Panc1 (cell line): ENCODE results near the gene TLR1. TPM values are rescaled to one million over a fixed set of nuclear protein-coding genes. Genes with fewer than 3 reads are reported as not detected.

ENCODE experiments used
- ATAC-seq: fragments of 200-7000 bp; cut with Tn5 transposase; 2 replicates; pipeline ENCODE4 v1.9.1; 2020; ENCODE audit warnings: mild to moderate bottlenecking, moderate library complexity
- BruUV-seq: library from RNA; stranded (reverse); fragments of 400-500 nt; replicated peaks from 2 replicates; lab custom pipeline; 2021; lab: Mats Ljungman, UMichigan
- CTCF ChIA-PET: fragments of 300-600 bp; sonication (Branson Sonifier 250); formaldehyde crosslinking; loops from one replicate; lab custom pipeline; 2022; ENCODE audit warnings: antibody characterized with exemption; lab: Charles Lee
- POLR2A ChIA-PET: fragments of 300-600 bp; sonication (Branson Sonifier 250); formaldehyde crosslinking; loops from one replicate; lab custom pipeline; 2022; ENCODE audit warnings: antibody characterized with exemption; lab: Charles Lee
- DNase-seq: peaks from one replicate; pipeline ENCODE4 v3.0.0-alpha.2; 2010; ENCODE audit warnings: low read depth, low spot score
- H3K27ac ChIP-seq: 2 replicates; pipeline ENCODE4 v1.5.1; 2011; ENCODE audit warnings: mild to moderate bottlenecking, low read length, inconsistent platforms
- H3K27me3 ChIP-seq: fragments of 200-500 bp; sonication (Bioruptor generic); 2 replicates; pipeline ENCODE4 v1.6.0; 2014; ENCODE audit warnings: low read length, inconsistent platforms; ENCODE audit not compliant: control insufficient read depth, insufficient read depth
- H3K36me3 ChIP-seq: fragments of 200-500 bp; sonication (Bioruptor generic); 2 replicates; pipeline ENCODE4 v1.5.1; 2014; ENCODE audit warnings: inconsistent platforms, mild to moderate bottlenecking, low read length, moderate library complexity; ENCODE audit not compliant: control insufficient read depth, insufficient read depth
- H3K4me1 ChIP-seq: 2 replicates; pipeline ENCODE4 v1.5.1; 2011; ENCODE audit warnings: inconsistent platforms, mild to moderate bottlenecking, low read length, moderate library complexity; ENCODE audit not compliant: control insufficient read depth, insufficient read depth
- H3K4me3 ChIP-seq, 2 experiments: 2 replicates each; pipeline ENCODE4 v1.5.1; 2011 to 2012; ENCODE audit warnings: low read depth in 2 of 2, low read length in 2 of 2, mild to moderate bottlenecking in 2 of 2, inconsistent platforms in 1 of 2, moderate library complexity in 1 of 2
- H3K9me3 ChIP-seq: fragments of 200-500 bp; sonication (Bioruptor generic); 2 replicates; pipeline ENCODE4 v1.5.1; 2014; ENCODE audit warnings: low read depth, mild to moderate bottlenecking, inconsistent platforms, low read length, moderate library complexity; ENCODE audit not compliant: control insufficient read depth, insufficient read depth
- POLR2AphosphoS5 ChIP-seq: IDR thresholded peaks from 2 replicates; pipeline ENCODE4 v1.6.1; 2012; ENCODE audit warnings: mild to moderate bottlenecking, low read depth, low read length, moderate library complexity
- SIN3A ChIP-seq: IDR thresholded peaks from 2 replicates; pipeline ENCODE4 v1.6.1; 2012; ENCODE audit warnings: low read depth, mild to moderate bottlenecking, low read length, moderate library complexity, borderline replicate concordance; ENCODE audit not compliant: insufficient read depth
- TCF7L2 ChIP-seq: IDR thresholded peaks from 2 replicates; pipeline ENCODE4 v1.6.1; 2011; ENCODE audit warnings: mild to moderate bottlenecking, low read depth, low read length, inconsistent platforms
- in situ Hi-C: cut with HindIII; loops from 2 replicates; pipeline ENCODE4 v1.10.0; 2016; ENCODE audit warnings: low sequenced_read_pairs, low pct_unique_long_range_greater_than_20kb
- intact Hi-C: fragments of 100-400 bp; cut with micrococcal nuclease; formaldehyde crosslinking; loops from one replicate; pipeline ENCODE4 v1.10.0; 2022; ENCODE audit not compliant: unreplicated experiment
- total RNA-seq: library from RNA; stranded (reverse); gene quantifications from one replicate; pipeline ENCODE4 v1.2.1, GENCODE V29; 2021; ENCODE audit not compliant: unreplicated experiment
- TF ChIP-seq, protein P1 (sequence below): fragments of 450-650 bp; IDR thresholded peaks from 2 replicates; pipeline ENCODE4 v1.5.1; 2017; ENCODE audit warnings: mild to moderate bottlenecking
- TF ChIP-seq, protein P2 (sequence below), 2 experiments: IDR thresholded peaks; 2 replicates each; pipeline ENCODE4 v1.6.1; 2011 to 2012; ENCODE audit warnings: low read depth in 2 of 2, control low read depth in 1 of 2, low read length in 1 of 2, mild to moderate bottlenecking in 1 of 2, moderate library complexity in 1 of 2; ENCODE audit not compliant: insufficient read depth in 1 of 2

Gene TLR1
- total RNA-seq, 1 experiment from 2014 or later: 0.41 TPM

DNA sequence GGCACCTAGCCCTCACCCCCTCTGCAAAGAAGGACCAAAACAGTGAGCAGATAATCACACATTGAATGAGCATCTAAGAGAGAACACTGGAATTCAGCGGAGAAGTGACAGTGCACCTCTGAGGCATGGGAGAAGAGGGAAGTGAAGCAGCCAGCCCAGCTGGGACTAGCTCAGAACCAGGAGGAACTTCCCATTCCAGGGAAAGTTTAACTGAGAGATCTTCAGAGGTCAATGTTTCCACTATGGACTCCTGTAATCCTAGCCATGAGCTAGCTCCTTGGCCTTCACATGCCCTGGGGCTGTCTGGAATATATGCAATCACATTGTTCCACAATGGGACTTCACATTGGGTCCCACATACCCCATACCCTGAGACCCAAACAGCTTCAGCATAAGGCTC lies 27.6 kb upstream of the TLR1 start:
- POLR2A ChIA-PET: no interaction called here
- ATAC-seq (no peak), DNase-seq (no peak)
- CTCF ChIA-PET: no interaction called here
- H3K4me1 ChIP-seq: no peaks in the 10 kb centered on the region
- H3K36me3 ChIP-seq: no peaks in the 10 kb centered on the region
- intact Hi-C loops: no loop called here
- no peaks in the 10 kb centered on the region for H3K9me3 ChIP-seq
- H3K27me3 ChIP-seq: no peaks in the 10 kb centered on the region
- in situ Hi-C loops: no loop called here
- H3K4me3 ChIP-seq: no peak overlapping the region
- no peak overlapping the region for H3K27ac ChIP-seq
- TF ChIP-seq TCF7L2 (no peak), POLR2AphosphoS5 (no peak), SIN3A (no peak)
- TF ChIP-seq, protein P1, sequence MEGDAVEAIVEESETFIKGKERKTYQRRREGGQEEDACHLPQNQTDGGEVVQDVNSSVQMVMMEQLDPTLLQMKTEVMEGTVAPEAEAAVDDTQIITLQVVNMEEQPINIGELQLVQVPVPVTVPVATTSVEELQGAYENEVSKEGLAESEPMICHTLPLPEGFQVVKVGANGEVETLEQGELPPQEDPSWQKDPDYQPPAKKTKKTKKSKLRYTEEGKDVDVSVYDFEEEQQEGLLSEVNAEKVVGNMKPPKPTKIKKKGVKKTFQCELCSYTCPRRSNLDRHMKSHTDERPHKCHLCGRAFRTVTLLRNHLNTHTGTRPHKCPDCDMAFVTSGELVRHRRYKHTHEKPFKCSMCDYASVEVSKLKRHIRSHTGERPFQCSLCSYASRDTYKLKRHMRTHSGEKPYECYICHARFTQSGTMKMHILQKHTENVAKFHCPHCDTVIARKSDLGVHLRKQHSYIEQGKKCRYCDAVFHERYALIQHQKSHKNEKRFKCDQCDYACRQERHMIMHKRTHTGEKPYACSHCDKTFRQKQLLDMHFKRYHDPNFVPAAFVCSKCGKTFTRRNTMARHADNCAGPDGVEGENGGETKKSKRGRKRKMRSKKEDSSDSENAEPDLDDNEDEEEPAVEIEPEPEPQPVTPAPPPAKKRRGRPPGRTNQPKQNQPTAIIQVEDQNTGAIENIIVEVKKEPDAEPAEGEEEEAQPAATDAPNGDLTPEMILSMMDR: no peak
- TF ChIP-seq, protein P2, sequence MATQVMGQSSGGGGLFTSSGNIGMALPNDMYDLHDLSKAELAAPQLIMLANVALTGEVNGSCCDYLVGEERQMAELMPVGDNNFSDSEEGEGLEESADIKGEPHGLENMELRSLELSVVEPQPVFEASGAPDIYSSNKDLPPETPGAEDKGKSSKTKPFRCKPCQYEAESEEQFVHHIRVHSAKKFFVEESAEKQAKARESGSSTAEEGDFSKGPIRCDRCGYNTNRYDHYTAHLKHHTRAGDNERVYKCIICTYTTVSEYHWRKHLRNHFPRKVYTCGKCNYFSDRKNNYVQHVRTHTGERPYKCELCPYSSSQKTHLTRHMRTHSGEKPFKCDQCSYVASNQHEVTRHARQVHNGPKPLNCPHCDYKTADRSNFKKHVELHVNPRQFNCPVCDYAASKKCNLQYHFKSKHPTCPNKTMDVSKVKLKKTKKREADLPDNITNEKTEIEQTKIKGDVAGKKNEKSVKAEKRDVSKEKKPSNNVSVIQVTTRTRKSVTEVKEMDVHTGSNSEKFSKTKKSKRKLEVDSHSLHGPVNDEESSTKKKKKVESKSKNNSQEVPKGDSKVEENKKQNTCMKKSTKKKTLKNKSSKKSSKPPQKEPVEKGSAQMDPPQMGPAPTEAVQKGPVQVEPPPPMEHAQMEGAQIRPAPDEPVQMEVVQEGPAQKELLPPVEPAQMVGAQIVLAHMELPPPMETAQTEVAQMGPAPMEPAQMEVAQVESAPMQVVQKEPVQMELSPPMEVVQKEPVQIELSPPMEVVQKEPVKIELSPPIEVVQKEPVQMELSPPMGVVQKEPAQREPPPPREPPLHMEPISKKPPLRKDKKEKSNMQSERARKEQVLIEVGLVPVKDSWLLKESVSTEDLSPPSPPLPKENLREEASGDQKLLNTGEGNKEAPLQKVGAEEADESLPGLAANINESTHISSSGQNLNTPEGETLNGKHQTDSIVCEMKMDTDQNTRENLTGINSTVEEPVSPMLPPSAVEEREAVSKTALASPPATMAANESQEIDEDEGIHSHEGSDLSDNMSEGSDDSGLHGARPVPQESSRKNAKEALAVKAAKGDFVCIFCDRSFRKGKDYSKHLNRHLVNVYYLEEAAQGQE (IDR thresholded peaks at IDR 0.05; ENCODE audit: insufficient read depth in 1 of 2, low read depth in 2 of 2, low read length in 1 of 2): no peak
- no TSS peak for BruUV-seq

DNA sequence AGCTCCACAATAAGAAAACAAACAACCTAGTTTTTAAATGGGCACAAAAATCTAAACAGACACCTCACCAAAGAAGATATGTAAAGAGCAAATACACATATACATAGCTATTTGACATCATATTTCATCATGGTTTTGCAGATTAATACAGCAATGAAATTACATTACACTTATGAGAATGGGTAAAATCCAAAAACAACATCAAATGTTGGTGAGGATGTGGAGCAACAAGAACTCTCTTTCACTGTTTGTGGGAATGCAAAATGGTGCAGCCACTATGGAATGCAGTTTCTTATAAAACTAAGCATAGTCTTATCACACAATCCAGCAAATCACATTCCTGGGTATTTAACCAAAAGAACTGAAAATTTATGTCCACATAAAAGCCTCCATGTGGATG lies 27.1 kb upstream of the TLR1 start:
- ChIA-PET POLR2A (no interaction called here), CTCF (no interaction called here)
- DNase-seq (no peak), ATAC-seq (no peak)
- BruUV-seq: no TSS peak
- Histone ChIP-seq H3K4me3 (no peak overlapping the region), H3K4me1 (no peaks in the 10 kb centered on the region), H3K9me3 (no peaks in the 10 kb centered on the region), H3K36me3 (no peaks in the 10 kb centered on the region), H3K27me3 (no peaks in the 10 kb centered on the region), H3K27ac (no peak overlapping the region)
- no peak for TF ChIP-seq SIN3A
- TF ChIP-seq, protein P2 (IDR thresholded peaks at IDR 0.05; ENCODE audit: insufficient read depth in 1 of 2, low read depth in 2 of 2, low read length in 1 of 2): no peak
- no peak for TF ChIP-seq TCF7L2
- intact Hi-C loops (no loop called here), in situ Hi-C loops (no loop called here)
